Activated CD4-positive, CD25-positive, alpha-beta regulatory T cell treated with anti-CD3 and anti-CD28 coated beads, Interleukin-2, amount 50 U/mL, for 24 hours (primary cell): ENCODE results near the gene ITGB4.
"Not testable (repeated sequence)": the region's sequence is repeated elsewhere in the genome, so short reads cannot be mapped to it uniquely, and the experiment has no call there.

ENCODE experiments used
- ATAC-seq, 2 donors: fragments of 150-1000 bp; cut with Tn5 transposase; one replicate each; pipeline ENCODE4 v1.10.0; 2021; ENCODE audit warnings: mild to moderate bottlenecking in 1 of 2, moderate library complexity in 1 of 2

ITGB4 gene

GRCh38 chr17:75773808-75774470 lies 52.7 kb downstream of the ITGB4 start:
- no peak for ATAC-seq

DNA sequence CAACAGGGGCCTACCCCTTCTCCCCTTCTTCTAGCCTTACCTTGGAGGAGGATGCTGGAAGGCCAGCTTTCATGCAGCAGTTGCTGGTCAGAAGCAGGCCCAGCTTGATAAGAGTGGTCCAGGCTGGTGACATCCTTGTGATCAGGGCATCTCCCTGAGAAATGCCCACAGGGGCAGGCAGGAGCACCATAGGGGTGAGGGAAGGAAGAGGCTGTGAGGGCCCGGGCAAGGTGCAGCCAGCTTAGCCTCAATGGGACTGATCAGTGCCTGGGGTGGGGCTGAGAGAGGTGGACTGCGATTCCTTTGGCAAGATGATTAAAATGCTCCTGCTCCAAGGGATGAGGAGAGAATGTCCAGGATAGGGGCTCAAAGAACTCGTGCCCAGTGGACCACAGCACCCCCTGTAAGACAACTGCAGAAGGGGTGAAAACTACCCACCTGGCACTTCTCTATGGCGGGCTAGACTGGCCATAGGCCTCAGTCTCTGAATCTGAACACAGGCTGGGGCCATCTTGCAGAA lies 53.3 kb downstream of the ITGB4 start:
- ATAC-seq = no peak

DNA sequence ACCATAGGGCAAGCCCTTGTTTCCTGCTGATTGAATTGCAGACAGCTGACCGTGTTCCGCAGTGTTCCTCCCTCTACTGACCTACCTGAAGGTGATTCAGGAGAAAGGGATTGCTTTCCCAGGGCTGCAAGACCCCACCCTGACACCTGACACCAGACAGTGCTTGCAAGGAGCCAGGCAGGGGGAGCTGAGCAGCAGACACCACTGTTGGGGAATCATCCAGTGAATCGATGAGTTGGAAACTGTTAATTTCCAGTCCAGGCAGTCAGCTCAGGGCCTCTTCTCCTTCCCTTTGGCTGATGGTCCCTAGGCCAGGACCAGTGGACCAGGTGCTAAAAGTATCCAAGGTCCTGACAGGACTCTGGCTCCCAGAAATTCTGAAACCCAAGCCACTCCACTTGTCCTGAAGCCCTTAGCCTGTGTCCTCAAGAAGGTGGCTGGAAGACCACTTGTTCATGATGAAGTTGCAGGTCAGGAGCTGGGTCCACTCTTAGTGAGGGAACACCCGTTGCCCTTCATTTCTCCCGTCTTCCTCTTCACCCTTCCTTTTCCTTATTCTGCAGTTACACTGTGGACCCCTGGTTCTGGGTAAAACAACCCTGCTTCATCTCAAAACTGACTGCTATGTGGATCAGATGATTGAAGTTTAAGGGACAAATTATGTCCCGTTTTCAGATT lies 53.9 kb downstream of the ITGB4 start:
- no peak for ATAC-seq

DNA sequence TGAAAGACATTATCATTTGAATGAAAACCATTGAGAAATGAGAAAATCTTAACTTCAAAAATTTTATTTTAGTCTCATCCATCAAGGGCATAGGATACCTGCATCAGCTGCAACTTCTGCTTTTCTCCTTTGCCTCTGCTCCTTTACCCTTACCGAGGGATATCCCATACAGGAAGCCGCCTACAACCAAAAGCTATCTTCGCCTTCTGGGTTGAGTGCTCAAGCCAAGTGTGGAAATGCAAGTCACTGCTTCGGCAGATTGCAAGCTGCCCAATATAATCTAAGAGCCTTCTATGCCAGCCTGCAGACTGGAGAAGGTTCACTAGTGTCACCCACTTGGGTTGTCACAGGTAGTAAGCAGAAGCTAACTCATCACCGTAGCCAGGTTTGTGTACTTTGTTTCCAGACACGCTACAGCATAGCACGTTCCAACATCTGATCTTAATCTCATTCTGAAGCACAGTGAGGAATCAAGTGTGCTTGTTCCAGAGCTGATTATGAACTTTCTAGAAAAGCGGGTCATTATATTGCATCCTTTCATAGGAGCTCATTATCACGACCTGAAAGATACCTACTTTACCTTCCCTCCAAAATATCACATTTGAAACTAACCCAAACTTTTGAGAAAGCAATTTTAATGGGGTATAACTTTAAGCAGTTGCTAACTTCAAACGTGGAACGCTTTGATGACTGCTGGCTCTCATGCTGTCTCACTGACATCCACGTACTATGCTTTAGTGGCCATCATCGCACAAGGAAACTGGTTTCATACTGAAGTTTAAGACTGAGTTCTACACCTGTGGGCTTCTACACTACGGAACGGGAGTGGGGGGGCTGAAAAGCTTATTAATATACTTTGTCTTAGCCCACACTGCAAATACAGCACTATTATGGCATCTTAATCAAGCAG lies 55.4 kb downstream of the ITGB4 start:
- no peak for ATAC-seq

GRCh38 chr17:75777296-75777922 lies 56.1 kb downstream of the ITGB4 start:
- ATAC-seq = no peak

- not testable (repeated sequence) for ATAC-seq
Observed at GRCh38 chr17:75778066-75778860, 57.0 kb downstream of the ITGB4 start.

GRCh38 chr17:75778861-75779249 lies 57.6 kb downstream of the ITGB4 start:
- ATAC-seq = peak; percentile 1

DNA sequence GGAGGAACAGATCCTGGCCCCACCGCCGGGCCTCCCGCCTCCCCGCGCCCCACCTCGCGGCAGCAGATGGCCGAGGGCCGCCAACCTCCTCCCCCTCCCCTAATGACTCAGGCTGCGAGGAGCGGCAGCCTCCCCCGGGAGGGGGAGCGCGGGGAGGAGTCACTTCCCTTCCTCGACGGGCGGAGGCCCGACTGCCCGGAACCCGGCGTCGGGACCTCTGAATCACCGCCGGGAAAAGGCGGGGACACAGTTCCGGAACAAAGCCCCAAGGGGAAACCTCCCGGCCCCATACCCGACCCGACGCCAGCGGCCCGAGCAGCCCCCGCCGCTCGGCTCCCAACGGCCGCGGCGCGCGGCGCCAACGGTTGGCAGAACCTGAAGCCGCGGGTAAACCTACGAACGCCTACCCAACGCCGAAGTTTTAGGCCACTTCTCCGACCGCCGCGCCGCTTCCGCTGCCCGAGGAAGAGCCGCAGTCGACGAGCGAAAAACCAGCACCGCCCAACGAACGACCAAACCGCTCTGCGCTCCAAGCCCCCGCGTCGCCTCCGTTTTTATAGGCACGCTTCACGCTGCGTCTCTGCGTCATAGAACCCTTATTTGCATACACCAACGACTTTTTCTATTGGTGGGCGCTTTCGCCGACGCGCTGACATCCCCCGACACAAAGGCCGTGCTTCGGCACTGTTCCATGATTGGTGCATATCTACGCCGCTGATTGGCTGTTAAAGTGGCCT lies 58.2 kb downstream of the ITGB4 start:
- peak; percentile 72 to 73 for ATAC-seq

GRCh38 chr17:75779987-75780889 lies 59.0 kb downstream of the ITGB4 start:
- no peak for ATAC-seq

GRCh38 chr17:75783069-75783783 lies 62.0 kb downstream of the ITGB4 start:
- peak; percentile 12 to 24 for ATAC-seq

GRCh38 chr17:75783803-75784472 lies 62.7 kb downstream of the ITGB4 start:
- no peak for ATAC-seq

DNA sequence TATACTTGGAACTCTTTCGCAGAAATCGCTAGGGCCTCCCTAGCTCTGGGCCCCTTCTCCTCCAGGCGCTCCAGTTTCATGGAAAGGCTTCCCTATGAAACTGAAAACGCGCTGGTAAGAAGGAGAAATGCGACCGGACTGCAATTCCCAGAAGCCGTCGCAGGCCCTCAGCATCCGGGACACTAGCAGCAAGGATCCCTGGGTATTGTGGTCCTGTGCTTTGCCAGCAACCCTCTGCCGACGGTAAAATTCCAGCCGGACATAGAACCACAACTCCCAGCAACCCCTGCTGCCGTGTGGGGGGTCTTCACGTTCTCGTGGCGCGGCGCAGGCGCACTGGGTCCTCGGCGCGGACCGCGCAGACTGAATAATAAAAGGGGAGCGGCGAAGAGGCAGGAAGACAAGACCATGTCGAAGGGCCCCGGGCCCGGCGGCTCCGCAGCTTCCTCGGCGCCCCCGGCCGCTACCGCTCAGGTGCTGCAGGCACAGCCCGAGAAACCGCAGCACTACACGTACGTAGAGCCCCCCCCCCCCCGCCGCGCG lies 63.3 kb downstream of the ITGB4 start, which contains the start of gene UNK:
Gene UNK, plus strand, starts transcription at position 334 of the 543 bp plus-strand sequence. Its CDS starts 75 bp downstream, at position 409.
- ATAC-seq = peak; percentile 70 to 73

DNA sequence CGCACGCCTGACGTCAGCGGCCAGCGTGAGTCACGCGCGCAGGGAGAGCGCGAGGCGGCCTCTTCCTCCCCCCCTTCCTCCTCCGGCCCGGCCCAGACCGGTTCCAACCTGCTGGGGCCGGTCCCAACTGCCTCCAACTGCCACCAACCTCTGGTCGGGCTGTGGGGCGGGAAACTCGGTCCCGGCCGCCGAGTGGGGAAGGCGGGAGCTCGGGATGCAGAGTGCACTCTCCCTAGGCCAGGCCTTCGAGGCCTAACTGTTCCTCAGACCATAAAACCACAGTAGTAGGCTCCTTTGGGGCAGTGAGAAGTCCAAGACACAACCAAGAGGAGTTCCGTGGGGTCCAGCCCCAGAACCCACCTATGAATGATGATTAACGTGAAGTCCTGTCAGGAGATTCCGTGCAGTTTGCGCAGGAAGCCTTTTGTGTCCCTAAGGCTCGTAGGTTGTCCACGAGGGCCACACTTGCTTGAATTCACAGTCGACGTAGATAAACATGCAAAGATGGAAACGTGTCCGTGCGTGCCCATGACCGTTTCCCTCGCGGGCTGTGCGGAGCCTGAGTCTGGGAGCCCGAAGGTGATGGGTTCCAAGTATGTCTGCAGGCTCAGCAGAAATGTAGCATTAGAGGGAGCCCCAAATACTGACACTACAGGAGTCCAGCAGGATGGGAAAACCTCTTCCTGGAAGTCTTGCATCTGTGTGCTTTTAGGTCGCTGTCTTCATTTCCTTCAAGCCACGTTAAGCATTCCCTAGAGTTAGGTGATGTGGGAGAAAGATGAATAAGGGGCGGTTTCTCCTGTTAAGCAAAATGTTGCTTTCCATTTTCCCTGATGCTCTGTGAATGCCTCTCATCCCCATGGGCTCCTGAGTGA lies 64.0 kb downstream of the ITGB4 start:
- peak; percentile 72 to 74 for ATAC-seq

DNA sequence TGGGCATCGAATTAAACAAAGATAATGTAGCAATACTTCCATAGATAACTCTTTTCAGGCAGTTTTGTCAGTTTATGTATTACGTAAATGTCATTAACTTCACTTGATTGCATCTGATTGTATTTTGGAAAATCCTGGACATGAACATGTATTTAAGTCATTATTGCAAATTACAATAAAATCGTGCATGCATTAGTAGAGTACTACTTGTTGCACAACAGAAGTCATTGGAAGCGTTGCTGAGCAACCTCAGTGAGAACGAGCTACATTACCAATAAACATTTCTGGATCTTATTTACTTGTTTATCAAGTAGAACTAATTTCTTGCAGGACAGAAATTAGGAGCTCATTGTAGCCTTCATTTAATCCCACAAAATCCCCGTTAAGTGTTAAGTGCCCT lies 70.0 kb downstream of the ITGB4 start:
- ATAC-seq = no peak

- peak in 1 of 2 donors; percentile 13 for ATAC-seq
Observed at GRCh38 chr17:75793460-75793859, 72.2 kb downstream of the ITGB4 start.

DNA sequence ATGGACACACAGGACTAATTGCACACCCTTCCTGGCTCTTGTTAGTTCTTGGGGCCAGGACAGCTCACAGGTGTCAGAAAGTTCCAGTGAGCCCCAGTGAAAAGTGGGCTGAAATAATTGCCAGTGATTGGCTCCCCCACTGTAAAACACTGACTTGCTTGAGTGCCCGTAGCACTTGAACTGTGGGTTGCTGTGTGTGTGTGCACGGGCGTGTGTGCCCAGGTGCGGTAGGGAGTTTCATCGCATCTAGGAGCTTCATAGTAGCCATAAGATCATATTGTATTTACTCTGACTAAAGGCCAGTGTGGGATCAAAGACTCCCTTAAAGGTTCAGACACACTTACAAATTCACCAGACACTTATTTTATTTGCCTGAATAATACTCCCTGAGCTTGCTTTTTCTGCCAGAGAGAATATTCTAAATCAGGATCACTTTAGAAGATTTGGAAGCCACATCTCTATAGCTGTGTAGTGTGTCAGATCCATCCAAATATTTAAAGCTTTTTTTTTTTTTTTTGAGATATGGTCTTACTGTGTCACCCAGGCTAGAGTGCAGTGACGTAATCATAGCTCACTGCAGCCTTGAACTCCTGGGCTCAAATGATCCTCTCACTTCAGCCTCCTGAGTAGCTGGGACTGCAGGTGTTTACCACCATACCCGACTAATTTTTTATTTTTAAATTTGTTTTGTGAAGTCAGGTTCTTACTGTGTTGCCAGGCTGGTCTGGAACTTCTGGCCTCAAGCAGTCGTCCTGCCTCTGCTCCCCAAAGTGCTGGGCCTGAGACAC lies 74.8 kb downstream of the ITGB4 start:
- no peak for ATAC-seq
